HG03342 (cell line): ENCODE results near the gene OSBPL8.
A peak's percentile ranks its signal among the peaks of the same experiment; 100 is the strongest.
"Not testable (repeated sequence)": the region's sequence is repeated elsewhere in the genome, so short reads cannot be mapped to it uniquely, and the experiment has no call there.

ENCODE experiments used
- ATAC-seq: cut with Tn5 transposase; IDR thresholded peaks from one replicate; pipeline ENCODE4 v1.9.1; 2021; ENCODE audit warnings: mild to moderate bottlenecking, moderate library complexity; ENCODE audit not compliant: unreplicated experiment

Gene OSBPL8

DNA sequence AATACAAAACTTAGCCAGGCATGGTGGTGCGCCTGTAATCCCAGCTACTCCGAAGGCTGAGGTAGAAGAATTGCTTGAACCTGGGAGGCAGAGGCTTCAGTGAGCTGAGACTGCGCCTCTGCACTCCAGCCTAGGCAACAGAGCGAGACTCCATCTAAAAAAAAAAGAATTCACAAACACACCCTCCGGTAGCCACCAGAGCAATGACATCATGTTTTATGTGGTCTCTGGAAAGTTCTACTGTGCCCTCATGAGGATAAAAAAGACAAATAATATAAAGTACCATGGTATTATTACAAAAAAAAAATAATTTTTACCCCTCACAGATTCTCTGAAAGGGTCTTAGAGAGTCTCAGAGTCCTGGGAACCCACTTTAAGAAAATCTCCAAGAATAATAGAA is 81.5 kb downstream of the OSBPL8 start:
- ATAC-seq: no peak

DNA sequence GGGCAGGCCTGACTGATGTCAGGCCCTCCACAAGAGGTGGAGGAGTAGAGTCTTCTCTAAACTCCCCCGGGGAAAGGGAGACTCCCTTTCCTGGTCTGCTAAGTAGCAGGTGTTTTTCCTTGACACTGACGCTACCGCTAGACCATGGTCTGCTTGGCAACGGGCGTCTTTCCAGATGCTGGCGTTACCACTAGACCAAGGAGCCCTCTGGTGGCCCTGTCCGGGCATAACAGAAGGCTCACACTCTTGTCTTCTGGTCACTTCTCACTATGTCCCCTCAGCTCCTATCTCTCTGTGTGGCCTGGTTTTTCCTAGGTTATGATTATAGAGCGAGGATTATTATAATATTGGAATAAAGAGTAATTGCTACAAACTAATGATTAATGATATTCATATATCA is 86.7 kb downstream of the OSBPL8 start:
- ATAC-seq: not testable (repeated sequence)

- no peak for ATAC-seq
Observed at GRCh38 chr12:76471579-76471978, 88.0 kb downstream of the OSBPL8 start.

DNA sequence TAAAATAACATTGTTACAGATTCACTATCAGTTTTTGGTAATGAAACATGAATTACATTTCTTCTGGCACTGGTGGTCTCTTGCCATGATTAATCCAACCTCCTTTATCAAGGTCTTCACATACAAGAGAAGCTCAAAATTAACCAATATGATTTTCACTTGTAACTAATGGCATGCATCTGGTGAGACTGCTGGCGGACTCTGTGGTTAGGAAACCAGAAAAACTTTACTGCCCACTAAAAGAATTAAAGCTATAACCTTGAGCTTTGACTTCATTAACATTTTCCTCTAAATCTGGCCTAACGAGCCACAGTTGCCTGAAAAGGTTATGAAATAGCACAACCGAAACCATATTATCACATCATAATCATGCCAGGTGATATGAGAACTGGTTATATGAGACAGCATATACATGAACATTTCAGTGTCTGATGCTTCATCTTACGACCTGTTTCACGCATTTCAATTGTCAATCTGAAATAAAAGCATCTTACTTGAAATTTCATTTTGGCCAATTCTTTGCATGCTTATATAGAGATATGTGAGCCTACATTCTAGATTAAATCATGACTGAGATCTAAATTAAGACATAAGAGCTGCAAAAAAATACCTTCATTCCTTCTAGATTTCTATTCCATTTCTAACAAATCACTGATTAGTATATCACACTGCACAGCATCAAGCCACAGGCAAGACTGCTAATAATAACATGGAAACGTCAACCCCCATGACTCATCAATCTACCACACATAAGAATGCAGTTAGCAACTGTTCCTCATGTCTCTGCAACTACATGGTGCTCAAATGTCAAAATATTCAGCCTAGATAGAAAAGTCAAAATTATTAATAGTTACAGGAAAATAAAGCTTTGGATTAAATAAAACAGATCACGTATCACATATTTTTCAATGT is 89.3 kb downstream of the OSBPL8 start:
- peak; percentile 87 for ATAC-seq

DNA sequence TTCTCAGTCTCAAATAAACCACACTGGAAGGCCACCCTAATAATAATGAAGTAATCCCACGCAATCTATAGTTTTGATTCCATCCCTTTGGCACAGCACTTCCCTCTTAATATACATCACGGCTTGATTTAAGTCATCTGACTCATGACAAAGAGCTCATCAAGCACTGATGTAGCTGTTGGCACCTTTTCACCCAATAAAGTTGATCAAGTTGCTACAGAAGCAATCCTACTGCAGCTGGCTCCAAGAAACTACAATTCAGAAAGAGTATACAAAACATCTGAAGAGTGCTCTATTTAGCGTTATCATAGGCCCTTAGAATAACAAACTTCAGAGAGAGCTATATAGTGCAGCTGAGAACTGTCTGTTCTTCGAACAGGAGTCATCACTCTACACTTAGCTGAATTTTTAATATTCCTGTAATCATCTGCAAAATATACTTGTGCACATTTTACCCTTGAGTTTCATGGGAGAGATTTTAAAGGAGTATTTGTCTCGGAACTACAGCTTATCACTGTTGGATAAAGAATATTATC is 94.9 kb downstream of the OSBPL8 start:
- ATAC-seq: no peak

- no peak for ATAC-seq
Observed at GRCh38 chr12:76462668-76463224, 96.8 kb downstream of the OSBPL8 start.

DNA sequence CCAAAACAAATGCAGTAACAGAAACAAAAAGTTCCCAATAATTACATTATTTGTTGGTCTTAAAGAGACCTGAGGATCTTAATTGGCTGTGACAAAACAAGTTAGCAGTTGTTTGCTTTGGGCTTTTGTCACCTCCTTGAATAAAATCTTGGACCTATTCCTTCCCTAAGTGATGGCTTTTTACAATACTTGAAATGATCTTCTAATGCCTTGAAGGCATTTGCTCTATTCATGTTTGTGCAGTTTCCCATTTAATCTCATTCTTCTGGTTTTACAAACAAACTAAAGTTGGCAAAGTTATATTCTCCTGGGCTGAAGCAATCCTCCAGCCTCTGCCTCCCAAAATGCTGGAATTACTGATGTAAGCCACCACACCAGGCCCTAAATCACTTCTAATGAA is 98.8 kb downstream of the OSBPL8 start:
- ATAC-seq: no peak

GRCh38 chr12:76457818-76458217 is 101.8 kb downstream of the OSBPL8 start:
- ATAC-seq: no peak

DNA sequence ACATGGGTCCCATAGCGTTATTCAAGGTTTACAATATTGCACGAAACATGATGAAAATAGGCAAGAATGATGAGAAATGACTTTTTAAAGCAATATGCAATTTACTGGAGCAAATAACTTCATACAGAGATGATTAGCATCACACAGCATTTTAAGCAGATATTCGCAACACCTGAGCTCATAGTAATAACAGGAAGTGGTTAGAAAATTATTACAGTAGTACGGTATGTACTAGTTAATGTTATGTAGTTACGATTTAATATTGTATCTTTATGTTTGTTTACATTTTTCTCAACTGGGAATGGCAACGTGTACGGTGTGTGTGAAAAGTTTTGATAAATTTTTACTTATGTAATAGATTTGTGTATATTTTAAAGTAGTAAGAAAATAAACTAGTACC is 102.6 kb downstream of the OSBPL8 start:
- no peak for ATAC-seq

DNA sequence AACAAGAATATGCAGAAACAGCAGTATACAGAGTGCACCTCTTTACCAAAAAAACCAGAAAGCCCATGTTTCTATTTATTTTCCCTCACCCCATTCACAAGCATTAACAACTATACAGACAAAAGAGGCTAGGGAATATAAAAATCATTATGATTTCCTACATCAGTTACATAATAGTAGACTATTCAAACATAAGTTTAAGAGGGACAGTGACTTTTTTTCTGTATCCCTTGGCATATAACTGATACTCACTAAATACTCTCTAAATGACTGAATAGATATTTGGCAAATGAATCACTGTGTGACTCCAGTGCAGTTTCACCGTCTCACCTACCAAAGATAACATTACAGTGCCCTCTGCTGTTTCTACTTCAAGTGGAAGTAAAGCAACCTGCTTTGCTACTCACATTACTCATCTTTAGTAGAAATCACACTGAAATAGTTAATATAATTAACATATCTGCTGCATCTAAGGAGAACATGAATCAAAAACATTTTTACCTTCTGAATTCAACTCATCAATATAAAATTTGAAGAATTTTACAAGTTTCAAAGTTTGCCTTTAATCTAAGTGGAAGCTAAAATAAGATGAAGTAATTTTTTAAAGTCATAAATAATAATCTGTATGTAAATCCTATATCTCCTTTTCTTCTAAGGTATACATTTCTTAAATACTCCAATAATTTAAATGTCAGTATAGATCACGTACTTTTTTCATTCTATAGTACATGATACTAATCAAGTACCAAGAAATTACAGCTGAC is 103.8 kb downstream of the OSBPL8 start:
- ATAC-seq: peak; percentile 96

- ATAC-seq: no peak
Observed at GRCh38 chr12:76451528-76451927, 108.0 kb downstream of the OSBPL8 start.

DNA sequence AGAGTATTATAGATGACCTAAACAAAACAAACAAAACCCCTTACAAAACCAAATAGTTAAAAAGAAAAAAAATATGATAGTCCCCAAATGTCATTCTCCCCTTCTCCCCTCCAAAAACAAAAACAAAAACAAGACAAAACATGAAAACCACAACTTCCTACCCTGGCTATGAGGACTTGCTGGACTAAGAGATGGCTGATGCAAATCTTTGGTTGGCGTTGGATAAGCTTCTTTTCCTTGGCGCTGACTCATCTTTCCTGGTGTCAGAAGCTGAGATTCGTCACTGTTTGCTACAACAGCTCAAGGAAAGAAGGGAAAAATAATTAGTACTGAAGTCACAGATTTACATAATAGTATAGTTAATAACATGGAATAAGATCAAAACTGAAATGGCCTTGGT is 108.9 kb downstream of the OSBPL8 start:
- no peak for ATAC-seq

DNA sequence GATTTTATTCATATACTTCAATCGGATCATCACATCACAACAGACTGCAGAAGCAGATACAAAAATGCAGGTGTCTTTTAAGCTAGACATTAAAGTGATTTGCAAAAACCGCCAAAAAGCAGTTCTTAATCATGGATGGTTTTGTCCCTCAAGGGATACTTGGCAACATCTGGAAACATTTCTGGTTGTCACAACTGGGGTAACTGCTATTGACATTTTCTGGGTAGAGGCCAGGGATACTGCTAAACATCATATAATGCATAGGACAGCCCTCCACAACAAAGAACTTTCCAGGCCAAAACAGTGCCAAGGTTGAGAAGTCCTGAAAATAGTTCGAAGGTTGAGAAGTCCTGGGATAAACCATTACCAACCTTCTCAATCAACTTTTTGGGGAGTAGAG is 109.6 kb downstream of the OSBPL8 start:
- ATAC-seq: no peak

GRCh38 chr12:76449583-76449982 is 110.0 kb downstream of the OSBPL8 start:
- ATAC-seq: no peak

- ATAC-seq: no peak
Observed at GRCh38 chr12:76449016-76449415, 110.6 kb downstream of the OSBPL8 start.

DNA sequence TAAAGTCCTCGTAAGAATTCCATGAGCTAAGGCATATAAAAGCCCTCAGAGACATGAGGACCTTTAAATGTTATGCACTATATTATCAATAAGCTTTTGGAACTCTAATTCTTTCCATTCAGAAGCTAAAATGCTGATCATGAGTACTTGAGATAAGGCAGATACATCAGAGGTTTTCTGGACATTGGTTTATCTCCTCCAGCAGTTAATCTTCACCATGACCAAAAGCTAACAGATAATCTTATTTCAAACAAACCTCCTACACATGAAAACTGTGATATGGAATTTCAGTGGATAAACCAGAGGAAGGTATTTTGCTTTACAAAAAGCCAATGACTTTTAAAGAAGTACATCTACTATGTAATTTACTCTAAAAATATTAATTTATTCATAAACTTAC is 113.5 kb downstream of the OSBPL8 start:
- ATAC-seq: no peak

- no peak for ATAC-seq
Observed at GRCh38 chr12:76445462-76445861, 114.1 kb downstream of the OSBPL8 start.

DNA sequence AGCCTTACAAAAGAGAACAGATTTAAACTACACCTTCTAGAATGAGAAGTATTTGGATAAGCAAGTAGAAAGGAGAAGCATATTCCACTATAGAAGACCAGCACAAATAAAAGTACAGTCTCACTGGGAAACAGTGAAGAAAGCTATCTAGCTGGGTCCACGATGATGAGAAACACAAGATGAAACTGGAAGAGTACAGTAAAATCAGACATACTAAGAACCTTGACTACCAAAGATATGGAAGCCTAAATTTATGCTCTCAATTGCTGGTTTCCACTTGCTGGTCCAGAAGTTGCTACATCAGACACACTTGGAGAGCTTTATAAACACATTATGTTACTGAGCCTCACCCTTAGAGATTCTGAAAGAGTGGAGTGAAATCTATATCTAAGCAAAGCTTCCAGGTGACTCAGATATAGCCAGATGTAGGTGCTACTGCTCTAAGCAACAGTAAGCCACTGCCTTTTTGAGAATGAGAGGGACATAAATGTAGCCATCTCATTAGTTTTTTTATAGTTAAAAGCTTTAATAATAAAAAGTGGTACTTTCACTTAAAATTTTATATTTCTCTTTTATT is 115.1 kb downstream of the OSBPL8 start:
- ATAC-seq: no peak

GRCh38 chr12:76441016-76441415 is 118.6 kb downstream of the OSBPL8 start:
- no peak for ATAC-seq

- no peak for ATAC-seq
Observed at GRCh38 chr12:76432733-76433132, 126.8 kb downstream of the OSBPL8 start.

DNA sequence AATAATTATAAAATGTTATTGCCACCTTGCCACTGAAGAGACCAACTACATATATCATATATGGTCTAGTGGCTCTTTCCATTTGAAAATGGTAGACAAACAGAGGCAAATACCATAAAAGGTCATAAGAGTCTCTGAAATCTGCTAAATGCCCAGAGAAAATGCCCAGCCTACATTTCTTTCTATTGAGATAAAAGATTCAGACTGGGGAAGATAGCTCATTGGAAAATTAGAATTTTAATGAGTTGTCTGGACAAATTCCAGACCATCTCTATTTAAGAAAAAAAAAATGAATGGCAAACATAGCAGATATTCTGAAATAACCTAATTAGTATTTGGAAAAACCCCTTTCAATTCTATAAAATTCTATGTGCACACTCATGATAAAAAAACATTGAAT is 131.5 kb downstream of the OSBPL8 start:
- no peak for ATAC-seq
